IMR-90 (cell line): ENCODE measurements around the gene CDK5RAP2.

Source experiments
- CEBPB ChIP-seq: IDR thresholded peaks from 2 replicates; pipeline ENCODE4 v1.6.1; 2012; ENCODE audit warnings: low read depth, low read length, improper control_type of control experiment
- CTCF ChIP-seq: conservative IDR thresholded peaks from 2 replicates; pipeline ENCODE4 v1.5.1; 2012; ENCODE audit warnings: mild to moderate bottlenecking, low read depth, low read length, improper control_type of control experiment
- ELK1 ChIP-seq: fragments of 150-350 bp; IDR thresholded peaks from 2 replicates; pipeline ENCODE4 v1.6.1; 2016; ENCODE audit warnings: low read depth, mild to moderate bottlenecking, low read length, moderate library complexity, borderline replicate concordance
- MXI1 ChIP-seq: IDR thresholded peaks from 2 replicates; pipeline ENCODE4 v1.6.1; 2012; ENCODE audit warnings: low read depth, mild to moderate bottlenecking, low read length, moderate library complexity, borderline replicate concordance
- POLR2A ChIP-seq: IDR thresholded peaks from 2 replicates; pipeline ENCODE4 v1.6.1; 2012; ENCODE audit warnings: mild to moderate bottlenecking, low read depth, low read length
- RCOR1 ChIP-seq: IDR thresholded peaks from 2 replicates; pipeline ENCODE4 v1.6.1; 2012; ENCODE audit warnings: mild to moderate bottlenecking, low read length, improper control_type of control experiment; ENCODE audit not compliant: insufficient replicate concordance
- SMC3 ChIP-seq: fragments of 150-350 bp; IDR thresholded peaks from 2 replicates; pipeline ENCODE4 v1.6.1; 2016; ENCODE audit warnings: low read depth, mild to moderate bottlenecking, antibody characterized with exemption, low read length, moderate library complexity

GRCh38 chr9:120524863-120525262, 55.1 kb downstream of the CDK5RAP2 start:
- TF ChIP-seq CTCF (no peak), POLR2A (no peak), CEBPB (no peak), SMC3 (no peak), ELK1 (no peak), RCOR1 (no peak), MXI1 (no peak)
